Hepatocyte (in vitro differentiated cells): ENCODE data around the gene FOXF2. TPM values are rescaled to one million over a fixed set of nuclear protein-coding genes. Genes with fewer than 3 reads are reported as not detected.

Experiments used
- DNase-seq: peaks from one replicate; pipeline ENCODE4 v3.0.0-alpha.2; 2016; ENCODE audit warnings: low spot score
- H2AFZ ChIP-seq: fragments of 200-600 bp; sonication (generic); 2 replicates; pipeline ENCODE4 v1.6.0; 2016; ENCODE audit warnings: antibody characterized with exemption, mild to moderate bottlenecking
- H3K27ac ChIP-seq: fragments of 200-600 bp; sonication (generic); 2 replicates; pipeline ENCODE4 v1.5.1; 2016; ENCODE audit warnings: mild to moderate bottlenecking
- H3K27me3 ChIP-seq: fragments of 200-600 bp; sonication (generic); 2 replicates; pipeline ENCODE4 v1.6.1; 2016
- H3K36me3 ChIP-seq: fragments of 200-600 bp; sonication (generic); replicated peaks from 2 replicates; pipeline ENCODE4 v1.5.1; 2016; ENCODE audit warnings: low read depth; ENCODE audit not compliant: insufficient read depth
- H3K4me1 ChIP-seq: fragments of 200-600 bp; sonication (generic); 2 replicates; pipeline ENCODE4 v1.5.1; 2016; ENCODE audit warnings: mild to moderate bottlenecking, moderate library complexity; ENCODE audit not compliant: insufficient read depth
- H3K4me2 ChIP-seq: fragments of 200-600 bp; sonication (generic); 2 replicates; pipeline ENCODE4 v1.6.0; 2016
- H3K4me3 ChIP-seq: fragments of 200-600 bp; sonication (generic); 2 replicates; pipeline ENCODE4 v1.5.1; 2016; ENCODE audit warnings: mild to moderate bottlenecking
- H3K79me2 ChIP-seq: fragments of 200-600 bp; sonication (generic); 2 replicates; pipeline ENCODE4 v1.6.0; 2017; ENCODE audit warnings: mild to moderate bottlenecking
- H3K9me2 ChIP-seq: fragments of 200-600 bp; sonication (generic); replicated peaks from 2 replicates; pipeline ENCODE4 v1.6.0; 2017; ENCODE audit warnings: mild to moderate bottlenecking; ENCODE audit not compliant: insufficient read depth
- H3K9me3 ChIP-seq: fragments of 200-600 bp; sonication (generic); 2 replicates; pipeline ENCODE4 v1.5.1; 2016; ENCODE audit warnings: low read depth, mild to moderate bottlenecking
- H4K20me1 ChIP-seq: fragments of 200-600 bp; sonication (generic); 2 replicates; pipeline ENCODE4 v1.6.0; 2016; ENCODE audit warnings: mild to moderate bottlenecking; ENCODE audit not compliant: insufficient read depth, poor library complexity, severe bottlenecking
- EZH2 ChIP-seq: fragments of 200-600 bp; sonication (generic); IDR thresholded peaks from 2 replicates; pipeline ENCODE4 v1.6.1; 2016; ENCODE audit warnings: antibody characterized with exemption, mild to moderate bottlenecking, borderline replicate concordance
- EZH2phosphoT487 ChIP-seq: fragments of 200-600 bp; sonication (generic); IDR thresholded peaks from one replicate; pipeline ENCODE4 v1.6.1; 2018; ENCODE audit warnings: antibody characterized with exemption, mild to moderate bottlenecking, low read depth, moderate library complexity; ENCODE audit not compliant: unreplicated experiment, severe bottlenecking
- WGBS: methylation state at CpG from one replicate; pipeline ENCODE4 v1.1.6; 2016; ENCODE audit warnings: low lambda C conversion rate; ENCODE audit errors: missing lambda C conversion rate; 5-methylcytosine and 5-hydroxymethylcytosine counted together
- polyA plus RNA-seq: library from polyadenylated mRNA; unstranded; fragments of >200 nt; fragmentation: Nextera tagmentation; extraction: Ambion mirVana; gene quantifications from 2 replicates; pipeline ENCODE4 v1.2.1, GENCODE V29; 2016
- total RNA-seq: library from RNA; depleted of rRNA; stranded (reverse); fragments of >200 nt; gene quantifications from 2 replicates; pipeline ENCODE4 v1.2.3, GENCODE V29; 2014
- TF ChIP-seq, protein P1 (sequence below): fragments of 200-600 bp; sonication (generic); IDR thresholded peaks from 2 replicates; pipeline ENCODE4 v1.5.1; 2016; ENCODE audit warnings: antibody characterized with exemption, mild to moderate bottlenecking; ENCODE audit not compliant: poor library complexity

FOXF2 gene
- total and polyA plus RNA-seq, 2 experiments from 2014 or later, result 28.0 to 31.5 TPM

DNA sequence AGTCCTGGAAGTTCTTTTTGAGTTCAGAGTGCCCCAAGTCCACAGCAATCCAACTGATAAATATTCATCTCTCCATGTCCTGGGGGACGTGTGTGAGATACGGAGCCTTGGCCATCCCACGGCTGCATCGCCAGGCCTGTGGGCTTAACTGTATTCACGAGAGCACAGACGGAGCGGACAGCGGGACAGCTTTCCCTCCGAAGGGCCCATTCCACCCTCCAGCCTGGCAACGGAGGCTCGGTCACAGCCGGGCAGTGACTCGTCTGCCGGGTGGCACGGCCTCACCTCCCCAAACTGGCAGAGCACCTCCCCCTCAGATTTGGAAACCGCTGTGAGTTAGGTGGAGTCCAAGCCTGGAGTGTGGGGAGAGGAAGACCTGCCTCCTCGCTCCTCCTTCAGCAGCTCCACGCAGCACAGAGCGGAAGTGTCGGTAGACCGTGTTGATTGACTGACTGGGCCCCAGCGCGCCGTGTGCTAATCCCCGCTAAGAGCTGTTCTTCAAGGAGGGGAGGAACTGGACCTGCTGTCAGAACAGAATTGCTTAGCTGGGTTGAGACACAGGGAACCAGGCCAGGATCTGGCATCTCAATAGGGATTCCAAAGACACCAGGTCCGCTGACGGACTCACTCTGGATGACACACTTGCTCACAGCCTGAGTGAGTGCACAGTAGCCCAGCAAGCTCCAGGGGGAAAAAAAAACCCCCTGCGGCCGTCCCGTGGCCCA lies 10.9 kb downstream of the FOXF2 start:
- no peak overlapping the region for H3K4me2 ChIP-seq
- H2AFZ ChIP-seq, result no peak overlapping the region
- H4K20me1 ChIP-seq, result no peaks in the 10 kb centered on the region
- H3K36me3 ChIP-seq, result no peaks in the 10 kb centered on the region
- H3K4me3 ChIP-seq, result no peak overlapping the region
- H3K4me1 ChIP-seq, result no peaks in the 10 kb centered on the region
- no peak overlapping the region for H3K27ac ChIP-seq
- H3K27me3 ChIP-seq, result peaks cover 44% of the 10 kb centered on the region
- H3K9me3 ChIP-seq, result no peaks in the 10 kb centered on the region
- DNase-seq, result no peak
- H3K9me2 ChIP-seq, result no peaks in the 10 kb centered on the region
- no peak for TF ChIP-seq EZH2
- TF ChIP-seq, protein P1, sequence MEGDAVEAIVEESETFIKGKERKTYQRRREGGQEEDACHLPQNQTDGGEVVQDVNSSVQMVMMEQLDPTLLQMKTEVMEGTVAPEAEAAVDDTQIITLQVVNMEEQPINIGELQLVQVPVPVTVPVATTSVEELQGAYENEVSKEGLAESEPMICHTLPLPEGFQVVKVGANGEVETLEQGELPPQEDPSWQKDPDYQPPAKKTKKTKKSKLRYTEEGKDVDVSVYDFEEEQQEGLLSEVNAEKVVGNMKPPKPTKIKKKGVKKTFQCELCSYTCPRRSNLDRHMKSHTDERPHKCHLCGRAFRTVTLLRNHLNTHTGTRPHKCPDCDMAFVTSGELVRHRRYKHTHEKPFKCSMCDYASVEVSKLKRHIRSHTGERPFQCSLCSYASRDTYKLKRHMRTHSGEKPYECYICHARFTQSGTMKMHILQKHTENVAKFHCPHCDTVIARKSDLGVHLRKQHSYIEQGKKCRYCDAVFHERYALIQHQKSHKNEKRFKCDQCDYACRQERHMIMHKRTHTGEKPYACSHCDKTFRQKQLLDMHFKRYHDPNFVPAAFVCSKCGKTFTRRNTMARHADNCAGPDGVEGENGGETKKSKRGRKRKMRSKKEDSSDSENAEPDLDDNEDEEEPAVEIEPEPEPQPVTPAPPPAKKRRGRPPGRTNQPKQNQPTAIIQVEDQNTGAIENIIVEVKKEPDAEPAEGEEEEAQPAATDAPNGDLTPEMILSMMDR, result no peak
- TF ChIP-seq EZH2phosphoT487, result no peak
- 90% methylated on average over 30 of the region's 30 CpGs for WGBS
- peaks cover 23% of the 10 kb centered on the region for H3K79me2 ChIP-seq

DNA sequence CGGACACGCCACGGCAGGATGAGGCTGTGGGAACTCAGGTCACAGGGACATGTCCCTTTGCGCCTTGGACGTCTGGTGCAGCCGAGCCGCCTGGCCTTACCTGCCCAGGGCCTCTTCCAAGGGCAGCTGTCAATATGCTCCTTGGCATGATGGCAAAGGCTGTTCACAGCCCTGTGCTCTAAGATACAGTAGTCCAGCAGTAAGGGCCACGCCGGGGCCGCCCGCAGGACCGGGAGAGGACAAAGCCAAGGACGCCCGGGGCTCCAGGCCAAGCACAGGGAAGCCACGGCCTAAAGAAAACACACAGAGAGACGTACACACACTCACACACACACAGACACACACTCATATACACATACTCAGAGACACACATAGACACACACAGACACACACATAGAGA lies 13.0 kb downstream of the FOXF2 start:
- no peaks in the 10 kb centered on the region for H3K9me3 ChIP-seq
- TF ChIP-seq, protein P1, result no peak
- TF ChIP-seq EZH2, result no peak
- no peak for TF ChIP-seq EZH2phosphoT487
- 92% methylated on average over 16 of the region's 16 CpGs for WGBS
- H3K4me1 ChIP-seq, result no peaks in the 10 kb centered on the region
- no peaks in the 10 kb centered on the region for H3K9me2 ChIP-seq
- H2AFZ ChIP-seq, result no peak overlapping the region
- H3K27me3 ChIP-seq, result peaks cover 31% of the 10 kb centered on the region
- H3K4me3 ChIP-seq, result no peak overlapping the region
- no peaks in the 10 kb centered on the region for H4K20me1 ChIP-seq
- H3K4me2 ChIP-seq, result no peak overlapping the region
- peaks cover 11% of the 10 kb centered on the region for H3K79me2 ChIP-seq
- no peak overlapping the region for H3K27ac ChIP-seq
- no peak for DNase-seq
- H3K36me3 ChIP-seq, result no peaks in the 10 kb centered on the region

DNA sequence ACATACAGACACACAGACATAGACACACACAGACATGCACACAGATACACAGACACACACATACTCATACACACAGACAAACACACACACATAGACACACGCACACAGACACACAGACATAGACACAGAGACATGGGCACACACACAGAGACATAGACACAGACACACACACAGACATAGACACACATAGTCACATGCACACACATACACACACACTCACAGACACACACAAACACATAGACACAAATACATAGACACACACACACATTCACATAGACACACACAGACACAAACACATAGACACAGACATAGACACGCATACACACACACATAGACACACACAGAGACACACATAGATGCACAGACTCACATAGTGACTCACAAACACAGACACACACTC lies 13.5 kb downstream of the FOXF2 start:
- Histone ChIP-seq H4K20me1 (no peaks in the 10 kb centered on the region), H3K9me2 (no peaks in the 10 kb centered on the region), H2AFZ (no peak overlapping the region), H3K4me3 (no peak overlapping the region), H3K27me3 (peaks cover 26% of the 10 kb centered on the region), H3K4me2 (no peak overlapping the region), H3K36me3 (no peaks in the 10 kb centered on the region), H3K4me1 (no peaks in the 10 kb centered on the region), H3K27ac (no peak overlapping the region), H3K79me2 (peaks cover 6% of the 10 kb centered on the region), H3K9me3 (no peaks in the 10 kb centered on the region)
- no peak for DNase-seq
- TF ChIP-seq EZH2phosphoT487 (no peak), EZH2 (no peak)
- TF ChIP-seq, protein P1, result no peak
- WGBS, result 98% methylated on average over 2 of the region's 2 CpGs
